HG03060 (cell line): ENCODE data around the gene PCSK5.

Experiments
- ATAC-seq: cut with Tn5 transposase; IDR thresholded peaks from one replicate; pipeline ENCODE4 v1.9.1; 2021; ENCODE audit warnings: low read depth, moderate number of reproducible peaks; ENCODE audit not compliant: unreplicated experiment

The PCSK5 gene

DNA sequence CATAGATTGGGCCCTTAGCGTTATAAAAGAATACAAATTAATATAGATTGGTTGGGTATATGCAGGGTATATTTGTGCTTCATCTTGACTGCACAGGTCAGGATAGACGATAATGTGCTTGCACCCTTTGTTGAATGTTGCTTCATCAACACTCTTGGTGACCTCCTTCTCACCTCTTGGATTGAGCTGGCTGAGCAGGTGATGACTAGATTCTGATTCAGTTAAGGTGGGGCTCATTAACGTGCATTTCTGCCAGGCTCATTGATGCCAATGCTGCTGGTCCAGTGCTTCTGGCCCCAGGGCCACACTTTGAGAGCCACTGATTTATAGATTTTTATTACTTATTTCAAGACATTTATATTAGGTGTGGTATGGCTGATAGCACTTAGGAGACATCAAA lies 27.7 kb downstream of the PCSK5 start:
- ATAC-seq = no peak

DNA sequence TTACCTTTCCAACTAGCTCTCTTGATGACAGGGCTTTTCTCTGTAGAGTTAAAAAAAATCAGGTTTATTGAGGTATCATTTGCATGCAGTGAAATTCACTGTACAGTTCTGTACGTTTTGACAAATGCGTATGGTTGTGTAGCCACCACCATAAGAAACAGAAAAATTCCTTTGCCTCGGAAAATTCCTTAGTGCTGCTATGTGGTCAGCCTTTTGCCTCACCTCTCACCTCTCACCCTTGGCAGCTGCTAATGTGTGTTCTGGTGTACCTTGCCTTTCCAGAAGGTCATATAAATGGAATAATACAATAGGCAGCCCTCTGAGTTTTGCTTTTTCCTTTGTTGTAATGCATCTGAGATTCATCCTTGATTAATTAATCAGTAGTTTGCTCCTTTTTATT lies 28.4 kb downstream of the PCSK5 start:
- ATAC-seq = no peak

DNA sequence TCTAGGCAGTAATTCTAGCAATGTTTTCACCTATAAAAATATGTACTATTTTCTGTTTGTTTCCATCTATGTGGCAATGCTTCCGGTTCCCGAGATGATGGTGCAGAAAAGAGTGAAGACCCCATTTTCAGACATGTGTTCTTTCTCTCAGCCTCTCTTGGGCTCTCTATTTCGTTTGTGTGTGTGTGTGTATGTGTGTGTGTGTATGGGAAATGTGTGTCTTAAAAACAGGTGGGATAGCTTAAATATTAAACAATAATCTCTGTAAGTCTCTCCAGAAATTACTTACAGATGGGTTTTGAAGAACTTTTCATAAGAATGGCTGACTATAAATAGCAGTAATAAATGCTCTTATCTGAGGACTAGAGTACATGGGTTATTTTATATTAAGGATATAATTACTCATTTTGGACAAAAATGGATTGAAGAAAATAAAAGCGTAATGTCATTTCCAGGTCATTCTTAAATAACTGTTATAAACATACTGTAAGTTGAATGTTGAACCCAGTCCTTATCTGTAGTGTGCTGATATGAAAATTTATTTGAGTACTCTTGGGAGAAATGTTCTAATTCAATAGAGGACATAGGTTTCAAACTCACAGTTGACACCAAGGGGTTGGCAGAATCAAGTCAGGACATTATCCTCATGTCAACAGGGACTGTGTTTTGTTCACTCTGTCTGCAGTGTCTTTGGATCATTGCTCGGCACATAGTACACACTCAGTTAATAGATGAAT lies 31.1 kb downstream of the PCSK5 start:
- ATAC-seq = no peak

DNA sequence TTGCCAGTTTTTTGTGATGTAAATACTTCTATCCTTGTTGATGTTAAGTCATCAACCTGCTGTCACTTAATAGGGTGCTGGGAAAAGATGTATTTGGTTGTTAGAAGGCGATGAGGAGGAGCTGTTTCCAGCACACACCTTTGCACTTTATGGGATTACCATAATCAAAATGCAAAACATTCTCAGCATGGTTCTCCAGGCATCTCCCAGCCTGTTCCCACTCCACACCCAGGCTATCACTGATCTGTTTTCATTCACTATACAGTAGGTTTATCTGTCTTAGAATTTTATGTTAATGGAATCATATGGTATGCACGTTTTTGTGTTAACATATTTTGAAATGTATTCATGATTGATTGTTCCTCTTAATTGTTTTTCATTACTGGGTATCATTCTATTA lies 35.9 kb downstream of the PCSK5 start:
- ATAC-seq = no peak

DNA sequence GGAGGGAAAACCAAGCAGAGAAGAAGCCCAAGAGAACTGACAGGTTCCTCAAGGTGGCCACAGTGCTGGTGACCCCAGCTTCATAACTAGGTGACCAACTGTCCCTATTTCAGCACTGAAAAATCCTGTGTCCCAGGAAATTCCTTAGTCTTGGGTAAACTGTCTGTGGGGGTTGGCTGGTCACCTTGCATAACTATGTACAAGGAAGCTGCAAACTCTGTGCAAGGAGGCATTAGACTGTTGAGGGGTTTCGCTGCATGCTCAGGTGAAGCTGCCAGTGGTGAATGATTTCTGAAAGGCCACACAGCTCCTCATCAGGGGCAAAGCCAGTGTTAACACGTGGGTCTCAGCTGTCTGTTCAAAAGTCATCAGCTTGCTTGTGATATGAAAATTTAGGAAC lies 36.9 kb downstream of the PCSK5 start:
- no peak for ATAC-seq

DNA sequence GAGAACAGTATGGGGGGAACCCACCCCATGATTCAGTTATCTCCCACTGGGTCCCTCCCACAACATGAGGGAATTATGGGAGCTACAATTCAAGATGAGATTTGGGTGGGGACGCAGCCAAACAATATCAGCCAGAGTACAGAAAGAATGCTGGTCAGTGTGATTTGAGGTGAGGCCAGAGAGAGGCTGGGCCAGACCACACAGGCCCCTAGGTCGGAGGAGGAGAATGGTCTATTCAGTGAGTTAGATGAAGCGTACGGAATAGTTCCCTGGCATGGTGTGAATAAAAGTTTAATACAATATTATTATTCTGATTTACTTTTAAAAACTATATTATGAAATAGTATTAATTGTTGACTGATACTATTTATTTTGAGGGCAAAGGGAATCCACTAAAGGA lies 39.7 kb downstream of the PCSK5 start:
- ATAC-seq = no peak

DNA sequence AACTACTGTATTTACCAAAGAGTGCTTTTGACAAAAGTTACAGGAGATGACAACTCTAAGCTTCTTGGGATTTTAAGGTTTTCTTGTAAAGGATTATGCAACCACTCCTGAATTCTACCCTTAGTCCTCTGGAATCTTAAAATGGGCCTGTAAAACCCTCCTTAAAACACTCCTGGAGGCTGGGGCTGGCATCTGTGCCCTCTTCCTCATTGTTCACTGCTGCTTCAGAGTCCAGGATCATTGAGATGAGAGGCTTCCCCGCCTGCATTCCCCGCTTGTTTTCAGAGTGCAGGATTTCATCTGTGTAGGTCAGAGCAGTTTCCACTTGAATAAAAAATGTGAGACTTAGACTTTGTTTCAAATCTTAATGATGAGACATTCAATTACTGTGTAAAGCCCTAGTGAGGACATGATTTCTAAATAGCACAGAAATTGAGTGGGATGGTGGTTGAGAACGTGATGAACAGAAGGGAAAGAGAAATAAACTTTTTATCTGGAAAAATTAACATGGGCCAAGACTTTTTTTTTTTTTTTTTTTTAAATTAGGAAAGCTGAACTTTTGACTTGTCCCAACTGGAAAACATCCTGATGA lies 40.4 kb downstream of the PCSK5 start:
- no peak for ATAC-seq

DNA sequence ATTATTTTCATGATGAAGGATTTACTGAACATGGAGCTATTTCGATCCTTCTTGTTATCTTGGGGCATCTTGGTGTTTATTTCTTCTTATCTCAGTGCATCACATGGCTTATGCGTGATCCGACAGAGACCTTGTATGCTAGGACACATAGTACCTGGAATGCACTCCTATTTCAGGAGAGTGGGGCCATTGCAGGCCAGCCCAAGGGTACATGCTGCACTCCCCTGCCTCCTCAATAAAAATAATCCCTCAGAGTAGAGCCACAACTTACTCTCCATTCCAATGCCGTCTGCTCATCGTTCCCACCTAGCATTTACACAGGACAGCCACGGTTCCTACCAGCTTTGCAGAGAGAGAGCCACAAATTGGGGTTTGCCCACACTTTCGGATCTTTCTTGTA lies 43.5 kb downstream of the PCSK5 start:
- no peak for ATAC-seq

DNA sequence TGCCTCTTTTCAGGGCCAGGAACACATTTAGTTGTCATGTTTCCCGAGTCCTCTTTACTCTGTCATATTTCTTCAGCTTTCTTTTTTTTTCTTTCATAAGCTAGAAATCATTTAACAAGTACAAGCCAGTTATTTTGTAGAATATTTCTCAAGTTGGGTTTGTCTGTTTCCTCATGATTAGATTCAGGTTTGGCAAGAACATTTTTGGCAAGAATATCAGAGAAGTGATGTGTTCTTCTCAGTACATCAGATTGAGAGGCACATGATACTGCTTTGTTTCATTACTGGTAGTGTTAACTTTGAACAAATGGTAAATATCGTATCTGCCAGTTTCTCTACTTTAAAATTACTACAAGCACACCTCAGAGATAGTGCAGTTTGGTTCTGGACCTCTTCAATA lies 45.1 kb downstream of the PCSK5 start:
- no peak for ATAC-seq

DNA sequence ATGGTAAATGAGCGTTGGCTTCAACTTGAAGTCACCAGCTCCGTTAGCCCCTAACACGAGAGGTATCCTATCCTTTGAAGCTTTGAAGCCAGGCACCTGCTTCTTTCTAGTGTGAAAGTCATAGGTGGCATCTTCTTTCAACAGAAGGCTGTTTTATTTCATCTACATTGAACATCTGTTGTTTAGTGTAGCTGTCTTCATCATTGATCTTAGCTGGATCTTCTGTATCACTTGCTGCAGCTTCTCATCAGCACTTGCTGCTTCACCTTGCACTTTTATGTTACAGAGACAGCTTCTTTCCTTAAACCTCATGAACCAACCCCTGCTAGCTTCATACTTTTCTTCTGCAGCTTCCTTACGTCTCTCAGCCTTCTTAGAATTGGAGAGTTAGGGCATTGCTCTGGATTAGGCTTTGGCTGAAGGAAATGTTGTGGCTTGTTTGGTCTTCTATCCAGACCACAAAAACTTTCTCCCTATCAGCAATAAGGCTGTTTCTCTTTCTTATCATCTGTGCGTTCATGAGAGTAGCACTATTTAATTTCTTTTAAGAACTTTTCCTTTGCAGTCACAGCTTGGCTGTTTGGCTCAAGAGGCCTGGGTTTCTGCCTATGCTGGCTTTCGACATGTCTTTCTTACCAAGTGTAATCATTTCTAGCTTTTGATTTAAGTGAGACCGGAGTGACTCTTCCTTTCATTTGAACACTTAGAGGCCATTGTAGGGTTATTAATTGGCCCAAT lies 47.2 kb downstream of the PCSK5 start:
- no peak for ATAC-seq

DNA sequence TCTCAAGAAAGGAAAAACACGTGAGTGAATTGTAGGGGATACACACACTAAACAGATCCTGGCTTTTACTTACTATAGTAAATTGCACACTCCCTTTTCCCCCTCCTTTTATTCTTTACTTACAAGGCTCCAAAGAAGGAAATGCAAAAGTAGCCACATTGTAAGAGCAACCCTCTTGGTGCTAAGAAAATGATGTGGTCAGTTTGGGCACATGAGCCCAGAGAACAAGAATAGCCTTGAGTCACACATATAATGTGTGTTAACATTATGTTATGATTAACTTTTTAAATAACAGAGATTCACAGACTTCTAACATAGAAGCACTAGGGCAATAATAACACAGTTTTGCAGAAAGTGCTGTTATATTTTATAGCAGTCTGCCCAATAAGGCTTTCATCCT lies 48.5 kb downstream of the PCSK5 start:
- ATAC-seq = no peak

DNA sequence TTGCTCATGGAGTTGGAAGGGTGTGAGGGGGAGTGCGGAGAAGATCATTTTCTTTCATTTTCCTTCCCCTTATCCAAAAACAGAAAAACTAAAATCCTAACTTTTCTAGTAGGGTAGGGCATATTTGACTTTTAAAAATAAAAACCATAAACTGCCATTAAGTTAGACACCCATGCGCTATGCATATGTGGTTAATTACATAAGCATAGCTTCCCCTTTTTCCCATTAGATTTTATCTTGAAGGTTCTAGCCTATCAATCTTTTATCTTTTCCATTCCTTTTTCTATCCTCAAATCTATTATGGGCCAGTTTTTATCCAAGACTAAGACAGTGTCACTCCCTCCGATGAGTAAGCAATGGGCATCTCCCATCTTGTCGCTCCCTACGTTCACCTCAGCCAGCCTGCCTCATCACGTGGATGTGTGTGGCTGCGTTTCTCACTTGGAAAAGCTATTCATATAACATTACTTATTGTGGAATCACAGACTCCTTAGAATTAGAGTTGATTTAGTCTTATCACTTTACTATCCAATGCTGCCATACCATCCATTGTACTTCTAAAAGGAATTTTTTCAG lies 49.2 kb downstream of the PCSK5 start:
- ATAC-seq = no peak

DNA sequence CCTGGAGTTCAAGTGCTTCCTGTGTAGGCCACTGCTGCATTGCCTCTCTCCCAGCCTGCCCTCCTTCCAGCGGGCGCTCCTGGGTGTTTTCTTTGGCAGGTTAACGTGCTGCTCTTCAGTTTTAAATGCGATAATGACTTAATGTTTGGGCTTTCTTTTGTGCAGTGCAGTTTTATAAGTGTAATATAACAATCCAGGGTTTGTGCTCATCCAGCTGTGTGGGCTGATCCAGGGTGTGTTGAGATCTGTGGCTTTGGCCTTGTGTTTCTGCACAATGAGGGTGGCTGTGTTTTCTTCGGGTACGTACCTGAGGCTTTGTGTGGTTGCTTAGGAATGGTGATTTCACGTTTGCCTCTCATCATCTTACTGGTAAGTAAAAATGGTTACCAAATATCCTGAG lies 50.6 kb downstream of the PCSK5 start:
- ATAC-seq = no peak

DNA sequence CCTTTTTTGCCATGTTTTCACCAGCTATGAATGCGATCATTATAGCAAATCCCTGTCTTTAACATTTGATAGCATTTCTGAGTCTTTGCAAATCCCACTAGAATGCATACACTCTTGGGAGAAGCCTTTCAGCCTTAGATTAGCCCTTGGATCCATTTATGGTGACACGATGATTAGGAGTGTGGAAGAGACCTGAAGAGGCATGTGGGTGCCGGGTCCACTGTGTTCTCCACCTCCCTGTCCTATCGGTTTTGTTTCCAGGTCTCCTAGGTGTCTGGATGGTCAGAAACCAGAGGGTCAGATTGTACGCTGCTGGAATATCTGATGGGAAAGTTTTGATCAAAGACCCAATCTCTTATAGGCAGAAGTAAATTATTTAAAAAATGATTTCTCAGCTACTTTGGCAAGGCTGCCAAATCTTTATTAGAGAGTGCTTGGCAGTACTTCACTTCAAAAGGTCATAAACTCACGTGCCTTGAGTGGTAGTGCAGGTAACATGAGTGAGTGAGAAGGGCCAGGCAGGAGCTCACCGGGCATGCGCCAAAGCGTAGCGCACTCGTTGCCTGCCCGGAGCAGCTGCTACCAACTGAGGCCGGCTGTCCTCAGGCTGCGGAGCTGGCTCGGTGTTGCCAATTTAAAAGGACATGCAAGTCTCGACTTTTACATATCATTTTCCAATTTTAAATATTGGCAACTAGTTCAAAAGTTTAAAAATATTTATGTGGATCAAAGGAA lies 51.3 kb downstream of the PCSK5 start:
- no peak for ATAC-seq

DNA sequence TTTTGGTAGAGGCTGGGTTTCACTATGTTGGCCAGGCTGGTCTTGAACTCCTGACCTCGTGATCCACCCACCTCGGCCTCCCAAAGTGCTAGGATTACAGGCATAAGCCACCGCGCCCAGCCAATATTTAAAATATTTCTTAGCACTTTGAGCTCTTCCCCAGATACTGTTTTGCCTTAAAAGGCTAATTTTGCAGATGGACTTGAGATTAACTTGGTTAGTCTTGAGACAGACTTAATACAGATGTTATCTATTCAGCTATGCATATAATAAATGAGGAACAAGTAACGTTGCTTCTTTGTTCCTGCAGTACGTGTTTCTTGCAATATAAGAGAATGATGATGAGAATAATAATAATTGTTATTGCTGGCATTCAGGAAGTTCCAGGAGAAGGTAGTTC lies 56.3 kb downstream of the PCSK5 start:
- no peak for ATAC-seq

DNA sequence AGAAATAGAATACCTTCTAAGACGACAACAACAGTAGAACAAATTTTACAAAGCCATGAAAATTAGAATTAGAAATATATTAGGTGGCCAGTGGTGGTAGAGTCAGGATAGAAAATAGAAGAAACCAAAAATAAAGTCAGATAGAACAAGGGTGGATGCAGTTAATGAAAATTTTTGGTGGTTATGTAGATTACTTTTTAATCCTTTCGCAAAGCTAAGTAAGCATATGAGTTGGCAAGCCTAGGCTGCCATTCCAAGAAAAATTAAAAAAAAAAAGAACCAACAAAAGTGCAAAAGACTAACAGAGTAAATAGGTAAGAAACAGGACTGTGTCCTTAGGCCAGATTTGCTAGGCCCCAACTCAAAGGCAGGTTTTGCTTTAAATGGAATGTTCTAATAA lies 56.8 kb downstream of the PCSK5 start:
- no peak for ATAC-seq

DNA sequence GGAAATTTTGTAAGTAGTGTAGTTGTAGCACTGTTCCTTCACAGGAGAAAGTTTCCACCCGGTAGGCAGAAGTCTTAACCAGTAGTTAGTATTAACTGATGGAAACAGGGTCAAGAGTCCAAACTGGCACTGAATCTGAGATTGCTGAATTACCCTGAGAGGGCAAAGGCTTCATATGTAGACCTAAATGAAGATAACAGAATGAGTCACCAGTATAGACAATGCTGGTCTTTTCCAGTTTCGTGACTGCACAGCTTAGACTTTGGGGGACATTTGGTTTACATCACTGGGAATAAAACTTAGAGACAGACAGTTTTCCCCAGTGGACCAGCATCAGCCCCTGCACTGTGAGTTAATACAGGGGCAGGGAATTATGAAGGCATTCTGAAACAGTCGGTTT lies 60.5 kb downstream of the PCSK5 start:
- no peak for ATAC-seq

DNA sequence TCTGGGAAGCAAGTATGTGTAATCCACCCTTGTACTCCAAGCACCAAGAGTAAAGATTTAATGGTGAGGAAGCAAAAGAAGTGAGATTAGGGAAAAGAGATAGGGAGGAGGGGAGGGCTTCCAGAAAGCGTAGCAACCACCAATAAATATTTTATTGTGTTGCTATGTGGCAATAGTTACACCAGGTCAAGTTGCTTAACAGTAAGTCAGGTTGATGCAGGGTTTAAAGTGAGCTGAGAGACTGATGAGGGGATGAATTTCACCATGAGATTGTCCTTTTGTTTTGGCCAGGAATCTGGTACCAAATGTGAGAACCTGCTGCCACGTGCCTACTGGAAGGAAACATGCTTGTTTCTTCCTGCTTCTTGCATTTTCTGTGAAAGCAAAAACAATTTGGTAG lies 62.7 kb downstream of the PCSK5 start:
- no peak for ATAC-seq

DNA sequence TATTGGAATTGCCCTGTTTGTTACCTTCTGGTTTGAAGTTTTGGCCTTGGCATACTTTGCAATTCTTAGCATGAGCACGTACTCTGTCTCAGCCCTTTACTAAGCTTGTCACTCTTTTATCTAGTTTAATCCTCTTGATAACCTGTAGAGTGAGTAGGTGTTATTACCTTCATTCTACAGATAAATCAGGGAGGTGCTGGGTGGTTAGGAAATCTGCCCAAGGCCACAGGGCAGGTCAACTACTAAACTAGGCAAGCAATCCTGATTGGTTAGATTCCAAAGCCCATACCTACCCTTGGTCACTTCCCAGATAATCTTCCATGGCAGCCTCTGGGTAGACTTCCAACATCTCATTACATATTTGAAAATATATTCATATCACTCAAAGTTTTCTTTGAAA lies 65.7 kb downstream of the PCSK5 start:
- ATAC-seq = no peak

DNA sequence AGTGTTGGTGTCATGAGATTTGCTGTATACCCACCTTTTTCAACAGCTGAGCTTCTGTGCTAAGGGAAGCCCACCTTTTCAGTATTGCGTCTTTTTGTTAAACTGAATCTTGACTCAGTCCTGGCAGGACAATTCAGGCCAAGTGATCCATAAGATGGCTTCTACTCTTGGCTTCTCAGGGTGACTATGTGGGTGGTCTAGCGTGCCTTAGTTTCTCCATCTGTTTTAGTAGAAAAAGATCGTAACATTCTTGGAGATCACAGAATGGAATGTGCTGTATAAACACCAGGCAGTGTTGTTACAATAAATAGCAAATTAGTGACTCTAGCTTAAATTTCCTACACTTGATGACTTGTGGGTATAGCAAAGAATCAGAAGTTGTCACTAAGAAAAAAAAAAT lies 66.6 kb downstream of the PCSK5 start:
- no peak for ATAC-seq

DNA sequence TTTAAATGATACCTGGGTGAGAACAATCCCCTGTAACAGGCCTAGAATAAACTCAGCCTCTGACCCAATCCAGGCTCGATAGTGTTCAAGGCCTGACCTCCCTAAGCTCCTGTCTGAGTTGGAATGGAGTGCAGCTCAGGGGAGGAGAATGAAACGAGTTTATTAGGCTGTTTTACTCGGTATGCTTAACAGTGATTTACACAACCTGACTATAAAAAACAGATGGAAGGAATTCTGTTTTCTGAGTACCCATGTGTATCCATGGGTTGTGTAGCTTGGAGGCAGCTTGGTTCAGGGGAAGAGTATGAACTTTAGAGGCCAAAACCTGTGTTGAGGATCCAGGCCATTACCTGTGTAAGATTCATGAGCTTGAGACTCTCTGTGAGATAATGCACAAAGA lies 67.8 kb downstream of the PCSK5 start:
- no peak for ATAC-seq
